Measurements from ENCODE around the gene TDRD6. TPM values are rescaled to one million over a fixed set of nuclear protein-coding genes. Genes with fewer than 3 reads are reported as not detected.

TDRD6 gene
- total RNA-seq, 1 experiment from 2014 or later = 0.02 TPM

GRCh38 chr6:46661483-46661882 is 26.2 kb upstream of the TDRD6 start:
- Histone ChIP-seq H3K4me2 (ENCODE audit: insufficient read depth, insufficient read length, low read length) (no peak overlapping the region), H2BK15ac (ENCODE audit: low read depth, low read length) (no peak overlapping the region), H3K9ac (ENCODE audit: extremely low read depth, insufficient read length, low read length) (no peak overlapping the region), H4K20me1 (ENCODE audit: control insufficient read depth, insufficient read depth, insufficient read length) (no peaks in the 10 kb centered on the region), H3K79me1 (ENCODE audit: insufficient read depth, low read depth, low read length, poor library complexity, severe bottlenecking) (no peaks in the 10 kb centered on the region), H4K8ac (replicated peaks; ENCODE audit: insufficient read length, low read depth, low read length) (no peak overlapping the region), H4K91ac (ENCODE audit: insufficient read length, low read depth, low read length) (no peak overlapping the region), H2AFZ (ENCODE audit: low read length) (no peak overlapping the region), H2BK120ac (ENCODE audit: low read depth, low read length, poor library complexity, severe bottlenecking) (no peak overlapping the region), H3K27ac (ENCODE audit: insufficient read length, low read depth, low read length) (no peak overlapping the region), H3K56ac (ENCODE audit: insufficient read length, low read depth, low read length) (no peak overlapping the region), H3K27me3 (ENCODE audit: insufficient read depth, low read length) (no peaks in the 10 kb centered on the region), H3K23ac (ENCODE audit: insufficient read length, low read depth, low read length) (no peak overlapping the region), H3K9me3 (ENCODE audit: control insufficient read depth, low read depth, low read length) (no peaks in the 10 kb centered on the region), H3K18ac (ENCODE audit: insufficient read length, low read depth, low read length) (no peak overlapping the region), H2BK20ac (ENCODE audit: low read depth, low read length, poor library complexity, severe bottlenecking) (no peak overlapping the region), H3K4ac (ENCODE audit: low read depth, low read length) (no peak overlapping the region), H2BK5ac (ENCODE audit: insufficient read length, low read length) (no peak overlapping the region), H4K5ac (ENCODE audit: insufficient read length, low read depth, low read length) (no peak overlapping the region), H2AK5ac (ENCODE audit: insufficient read length, low read length) (no peak overlapping the region), H3T11ph (ENCODE audit: low read length) (no peak overlapping the region), H3K79me2 (ENCODE audit: insufficient read depth, low read length) (no peaks in the 10 kb centered on the region), H3K23me2 (ENCODE audit: insufficient read length, low read depth, low read length, poor library complexity, severe bottlenecking) (no peaks in the 10 kb centered on the region), H3K4me1 (ENCODE audit: insufficient read depth, low read length) (no peaks in the 10 kb centered on the region), H2BK12ac (ENCODE audit: insufficient read length, low read depth, low read length) (no peak overlapping the region), H3K14ac (ENCODE audit: insufficient read depth, low read length) (no peak overlapping the region)
- H3K27ac Mint-ChIP-seq = no peak overlapping the region
- no peaks in the 10 kb centered on the region for H3K27me3 Mint-ChIP-seq (ENCODE audit: low read depth)
- whole genome bisulfite sequencing (ENCODE audit: extremely low coverage, insufficient read length, low lambda C conversion rate) = no CpG with 5 or more reads among the region's 2 CpGs
- no peak overlapping the region for H3K4me3 Mint-ChIP-seq
- DNase-seq = no peak
- H3K4me1 Mint-ChIP-seq = no peaks in the 10 kb centered on the region
- H3K9me3 Mint-ChIP-seq = no peaks in the 10 kb centered on the region
- no peak for TF ChIP-seq CTCF (conservative IDR thresholded peaks at IDR 0.05)
- H3K36me3 Mint-ChIP-seq (ENCODE audit: insufficient read depth in 1 of 3, low read depth in 3 of 3) = no peaks in the 10 kb centered on the region
